GM18867 (cell line): ENCODE measurements around the gene ARHGEF5.
"Not testable (repeated sequence)": the region's sequence is repeated elsewhere in the genome, so short reads cannot be mapped to it uniquely, and the experiment has no call there.

Experiments used
- ATAC-seq: cut with Tn5 transposase; IDR thresholded peaks from one replicate; pipeline ENCODE4 v1.9.1; 2021; ENCODE audit warnings: mild to moderate bottlenecking, moderate library complexity; ENCODE audit not compliant: unreplicated experiment

Gene ARHGEF5

DNA sequence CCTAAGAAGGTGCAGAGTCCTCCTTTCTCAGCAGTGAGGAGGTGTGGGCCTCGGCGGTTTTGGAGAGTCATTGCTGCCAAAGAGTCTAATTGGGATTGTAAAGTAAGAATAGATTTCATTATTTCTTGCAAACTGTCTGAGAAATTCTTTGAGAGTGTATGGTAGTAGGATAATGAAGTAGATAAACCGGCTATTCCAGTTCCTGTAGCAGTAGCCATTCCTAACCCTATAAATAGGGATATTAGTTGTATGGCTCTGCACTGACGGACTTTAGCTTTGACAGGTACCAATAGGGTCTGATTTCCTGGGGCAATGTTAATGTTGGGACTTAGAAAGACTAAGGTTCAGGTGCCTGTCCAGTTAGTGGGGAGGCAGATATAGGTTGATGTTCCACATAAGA is 63.7 kb downstream of the ARHGEF5 start:
- not testable (repeated sequence) for ATAC-seq

DNA sequence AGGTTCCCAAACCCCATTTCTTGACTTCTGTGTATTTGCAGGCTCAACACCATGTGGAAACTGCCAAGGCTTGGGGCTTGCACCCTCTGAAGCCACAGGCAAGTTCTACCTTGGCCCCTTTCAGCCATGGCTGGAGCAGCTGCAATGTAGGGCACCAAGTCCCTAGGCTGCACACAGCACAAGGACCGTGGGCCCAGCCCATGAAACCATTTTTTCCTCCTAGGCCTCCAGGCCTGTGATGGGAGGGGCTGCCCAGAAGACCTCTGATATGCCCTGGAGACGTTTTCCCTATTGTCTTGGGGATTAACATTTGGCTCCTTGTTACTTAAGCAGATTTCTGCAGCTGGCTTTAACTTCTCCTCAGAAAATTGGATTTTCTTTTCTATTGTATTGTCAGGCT is 72.3 kb downstream of the ARHGEF5 start:
- not testable (repeated sequence) for ATAC-seq

DNA sequence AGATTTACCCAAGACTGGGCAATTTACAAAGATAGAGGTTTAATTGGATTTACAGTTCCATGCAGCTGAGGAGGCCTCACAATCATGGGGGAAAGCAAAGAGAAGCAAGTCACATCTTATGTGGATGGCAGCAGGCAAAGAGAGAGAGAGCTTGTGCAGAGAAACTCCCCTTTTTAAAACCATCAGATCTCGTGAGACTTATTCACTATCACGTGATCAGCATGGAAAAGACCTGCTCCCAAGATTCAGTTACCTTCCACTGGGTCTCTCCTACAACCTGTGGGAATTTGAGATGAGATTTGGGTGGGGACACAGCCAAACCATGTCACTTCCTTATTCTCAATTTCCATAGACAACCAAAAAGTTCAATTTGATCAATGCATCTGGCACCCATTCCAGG is 73.2 kb downstream of the ARHGEF5 start:
- no peak for ATAC-seq
